ENCODE results near the gene GRB7.
"Not testable (repeated sequence)": the region's sequence is repeated elsewhere in the genome, so short reads cannot be mapped to it uniquely, and the experiment has no call there.

The GRB7 gene

GRCh38 chr17:39737760-39738567, at the start of gene GRB7:
TSS of gene GRB7 (plus strand) at chr17:39737938. CDS start at chr17:39742302, 4,364 bp downstream.
- DNase-seq, result no peak

DNA sequence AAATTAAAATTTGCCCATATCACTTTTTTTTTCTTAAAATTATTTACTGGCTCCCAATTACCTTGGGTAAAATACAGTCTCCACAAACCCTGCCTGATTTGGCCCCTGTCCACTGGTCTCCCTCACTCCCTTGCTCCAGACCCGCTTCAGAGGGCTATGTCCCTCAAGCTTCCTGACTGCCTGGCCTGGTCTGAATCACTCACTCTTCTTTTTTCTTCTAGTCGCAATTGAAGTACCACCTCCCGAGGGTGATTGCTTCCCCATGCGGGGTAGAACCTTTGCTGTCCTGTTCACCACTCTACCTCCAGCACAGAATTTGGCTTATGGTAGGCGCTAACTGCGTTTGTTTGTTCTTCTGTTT, 49.3 kb upstream of the GRB7 start:
- DNase-seq, result no peak

GRCh38 chr17:39688945-39689344, 48.8 kb upstream of the GRB7 start:
- DNase-seq, result no peak

- no peak for DNase-seq
Observed at GRCh38 chr17:39694593-39694992, 43.1 kb upstream of the GRB7 start.

- no peak for DNase-seq
Observed at GRCh38 chr17:39695089-39695474, 42.7 kb upstream of the GRB7 start.

DNA sequence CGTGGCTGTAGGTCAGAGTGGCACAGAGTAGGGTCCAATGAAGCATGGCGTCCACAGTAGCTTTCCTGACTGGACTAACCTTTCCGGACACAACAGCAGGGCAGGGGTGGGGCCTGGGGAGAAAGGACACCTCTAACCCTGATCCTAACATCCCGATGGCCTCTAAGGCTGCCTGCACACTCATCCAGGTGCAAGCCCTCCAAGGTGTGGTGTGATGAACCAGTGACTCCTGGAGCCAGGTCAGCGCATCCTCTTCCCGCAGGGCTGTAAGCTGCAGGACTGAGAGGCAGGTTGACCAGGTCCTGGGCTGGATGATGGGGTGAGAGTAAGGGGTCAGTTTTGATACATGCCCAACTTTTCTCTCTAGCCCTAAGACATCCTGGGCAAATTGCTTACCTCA, 41.0 kb upstream of the GRB7 start:
- no peak for DNase-seq

DNA sequence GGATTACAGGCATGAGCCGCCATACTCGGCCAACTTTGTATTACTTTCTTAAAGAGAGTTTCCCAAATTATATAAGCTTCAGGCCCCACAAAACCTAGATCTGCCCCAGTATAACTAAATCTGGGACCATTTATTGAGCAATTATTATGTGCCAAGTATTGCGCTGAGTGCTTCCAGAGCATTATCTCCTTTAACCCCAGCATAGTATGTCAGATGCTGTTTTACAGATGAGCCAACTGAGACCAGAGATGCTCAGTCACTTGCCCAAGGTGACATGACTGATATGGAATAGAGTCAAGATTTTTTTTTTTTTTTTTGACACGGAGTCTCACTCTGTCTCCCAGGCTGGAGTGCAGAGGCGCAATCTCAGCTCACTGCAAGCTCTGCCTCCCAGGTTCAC, 39.8 kb upstream of the GRB7 start:
- DNase-seq, result no peak

DNA sequence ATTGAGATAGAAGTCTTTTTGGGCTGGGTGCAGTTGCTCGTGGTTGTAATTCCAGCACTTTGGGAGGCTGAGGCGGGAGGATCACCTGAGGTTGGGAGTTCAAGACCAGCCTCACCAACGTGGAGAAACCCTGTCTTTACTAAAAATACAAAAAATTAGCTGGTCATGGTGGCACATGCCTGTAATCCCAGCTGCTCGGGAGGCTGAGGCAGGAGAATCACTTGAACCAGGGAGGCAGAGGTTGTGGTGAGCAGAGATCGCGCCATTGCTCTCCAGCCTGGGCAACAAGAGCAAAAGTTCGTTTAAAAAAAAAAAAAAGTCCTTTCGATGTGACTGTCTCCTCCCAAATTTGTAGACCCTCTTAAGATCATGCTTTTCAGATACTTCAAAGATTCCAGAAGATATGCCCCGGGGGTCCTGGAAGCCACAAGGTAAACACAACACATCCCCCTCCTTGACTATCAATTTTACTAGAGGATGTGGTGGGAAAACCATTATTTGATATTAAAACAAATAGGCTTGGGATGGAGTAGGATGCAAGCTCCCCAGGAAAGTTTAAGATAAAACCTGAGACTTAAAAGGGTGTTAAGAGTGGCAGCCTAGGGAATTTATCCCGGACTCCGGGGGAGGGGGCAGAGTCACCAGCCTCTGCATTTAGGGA, 38.5 kb upstream of the GRB7 start:
- not testable (repeated sequence) for DNase-seq

- DNase-seq, result no peak
Observed at GRCh38 chr17:39699818-39700147, 38.0 kb upstream of the GRB7 start, which contains the start of gene ERBB2. TSS of gene ERBB2 (plus strand) at chr17:39700064. CDS start at chr17:39700239, 175 bp downstream.

DNA sequence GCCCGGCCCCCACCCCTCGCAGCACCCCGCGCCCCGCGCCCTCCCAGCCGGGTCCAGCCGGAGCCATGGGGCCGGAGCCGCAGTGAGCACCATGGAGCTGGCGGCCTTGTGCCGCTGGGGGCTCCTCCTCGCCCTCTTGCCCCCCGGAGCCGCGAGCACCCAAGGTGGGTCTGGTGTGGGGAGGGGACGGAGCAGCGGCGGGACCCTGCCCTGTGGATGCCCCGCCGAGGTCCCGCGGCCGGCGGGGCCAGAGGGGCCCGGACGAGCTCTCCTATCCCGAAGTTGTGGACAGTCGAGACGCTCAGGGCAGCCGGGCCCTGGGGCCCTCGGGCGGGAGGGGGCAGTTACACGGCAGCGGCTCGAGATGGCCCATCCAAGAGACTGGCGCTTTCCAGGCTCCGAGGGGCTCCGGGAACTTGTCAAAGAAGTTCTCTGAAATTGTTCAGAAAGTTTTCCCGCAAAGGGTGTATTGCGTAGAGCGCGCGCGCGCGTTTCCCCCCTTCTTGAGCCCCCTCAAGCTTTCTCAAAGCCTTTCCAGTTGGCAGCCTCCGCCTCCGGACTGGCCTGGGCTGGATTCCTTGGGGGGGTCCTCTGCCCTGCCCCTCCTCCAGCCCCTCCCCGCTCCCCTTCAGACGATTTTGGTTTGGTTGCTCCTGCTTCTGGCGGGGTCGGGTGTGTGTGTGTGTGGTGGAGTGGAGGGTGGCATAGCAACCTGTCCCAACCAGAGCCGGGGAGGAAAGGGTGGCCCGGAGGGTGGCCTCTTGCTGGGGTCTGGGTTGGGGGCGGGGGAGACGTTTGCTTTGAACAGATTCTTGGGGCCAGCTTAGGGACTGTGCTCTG, 37.4 kb upstream of the GRB7 start:
- no peak for DNase-seq

DNA sequence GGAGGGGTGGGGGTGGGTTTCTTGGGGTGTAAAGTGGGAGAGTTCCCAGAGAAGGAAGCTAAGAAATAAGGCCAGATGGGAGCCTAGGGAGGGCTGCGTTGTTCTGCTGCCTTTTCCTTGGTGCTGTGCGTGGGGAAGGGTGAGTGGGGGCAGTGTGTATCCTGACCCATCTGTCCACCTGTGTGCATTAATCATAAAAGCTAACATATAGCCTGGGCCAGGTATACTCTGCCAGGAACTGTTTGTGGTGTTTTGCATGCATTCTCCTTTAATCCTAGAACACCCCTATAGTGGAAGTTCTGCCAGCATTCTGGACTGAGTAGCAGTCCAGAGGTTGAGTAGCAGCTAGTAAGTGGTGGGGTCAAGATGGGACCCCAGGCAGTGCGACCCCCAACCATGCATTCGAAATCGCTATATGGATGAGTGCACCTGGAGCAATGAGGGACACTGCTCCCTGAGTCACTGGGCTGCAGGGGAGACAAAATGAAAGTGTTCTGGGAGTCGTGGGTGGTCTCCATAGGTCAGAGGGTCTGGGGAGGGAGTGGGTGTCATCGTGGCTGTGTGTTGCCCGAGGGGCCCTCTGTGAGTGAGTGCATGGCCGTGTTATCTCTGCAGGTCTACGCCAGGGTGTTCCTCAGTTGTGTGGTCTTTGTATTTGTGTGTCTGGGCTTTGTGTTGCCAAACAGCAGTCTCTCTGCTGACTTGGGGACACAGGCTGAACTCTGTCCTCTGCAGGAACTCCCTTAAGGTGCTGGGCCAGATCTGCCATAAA, 36.5 kb upstream of the GRB7 start:
- no peak for DNase-seq

GRCh38 chr17:39701784-39702422, 35.8 kb upstream of the GRB7 start:
- no peak for DNase-seq

DNA sequence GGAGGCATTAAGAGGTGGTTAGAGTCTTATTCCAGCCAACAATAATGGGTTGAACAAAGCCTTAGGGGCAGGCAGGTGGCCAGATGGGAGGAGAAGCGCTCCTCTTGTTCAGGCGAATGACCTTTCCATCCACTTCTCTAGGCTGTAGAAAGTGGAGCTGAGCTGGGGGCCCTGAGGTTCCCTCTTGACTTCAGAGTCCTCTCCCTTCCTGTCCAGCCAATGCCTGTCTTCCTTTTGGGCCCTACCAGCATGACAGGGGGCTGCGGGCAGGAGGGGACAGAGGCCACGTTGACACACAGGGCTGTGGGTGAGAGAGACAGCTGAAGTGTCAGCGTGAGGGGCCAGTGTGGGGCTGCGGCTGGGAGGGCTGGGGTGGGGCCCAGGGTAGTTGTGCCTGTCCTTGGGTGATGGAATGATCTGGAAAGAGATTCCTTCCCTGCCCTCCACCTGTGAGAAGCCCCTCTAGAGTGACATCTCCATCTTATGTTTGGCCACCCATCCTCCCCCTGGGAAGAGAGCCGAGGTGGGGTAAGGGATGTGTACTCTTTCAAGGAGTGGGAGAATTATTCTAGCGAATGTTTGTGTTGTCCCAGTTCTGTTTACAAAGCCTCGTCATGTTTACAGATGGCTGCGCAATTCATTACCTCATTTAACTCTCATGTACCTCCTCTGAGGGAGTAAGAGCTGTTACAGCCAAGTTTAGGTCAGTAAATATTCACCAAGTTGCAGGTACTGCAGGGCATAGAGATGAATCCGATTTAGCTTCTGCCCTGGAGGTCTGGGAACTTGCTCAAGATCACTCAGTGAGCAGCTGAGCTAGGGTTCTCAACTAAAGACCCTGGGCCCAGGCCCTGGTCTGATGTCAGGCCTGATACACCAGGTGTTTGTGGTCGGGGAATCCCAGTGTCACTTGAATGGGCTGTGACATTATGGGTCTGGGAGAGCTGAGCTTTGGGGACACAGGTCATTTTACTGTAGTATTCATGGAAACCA, 34.5 kb upstream of the GRB7 start:
- no peak for DNase-seq

DNA sequence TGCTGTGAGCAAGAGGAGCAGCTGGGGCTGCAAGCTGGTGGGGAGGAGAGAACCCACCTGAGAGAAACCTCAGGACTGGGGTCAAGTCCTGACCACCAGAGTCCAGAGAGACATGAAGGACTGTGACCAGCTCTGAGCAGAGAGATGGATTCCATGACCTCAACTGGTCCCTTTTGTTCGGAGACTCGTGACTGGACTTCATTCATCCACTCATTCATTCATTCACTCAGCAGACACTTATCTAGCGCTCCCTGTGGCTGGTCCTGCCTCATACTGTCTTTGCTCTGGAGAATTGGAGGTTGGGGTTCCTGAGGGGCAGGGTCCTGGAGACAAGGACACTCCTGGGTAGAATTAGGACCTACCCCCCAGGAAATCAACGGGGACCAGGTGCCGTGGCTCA, 33.8 kb upstream of the GRB7 start:
- DNase-seq, result no peak

- no peak for DNase-seq
Observed at GRCh38 chr17:39704821-39705551, 32.8 kb upstream of the GRB7 start.

DNA sequence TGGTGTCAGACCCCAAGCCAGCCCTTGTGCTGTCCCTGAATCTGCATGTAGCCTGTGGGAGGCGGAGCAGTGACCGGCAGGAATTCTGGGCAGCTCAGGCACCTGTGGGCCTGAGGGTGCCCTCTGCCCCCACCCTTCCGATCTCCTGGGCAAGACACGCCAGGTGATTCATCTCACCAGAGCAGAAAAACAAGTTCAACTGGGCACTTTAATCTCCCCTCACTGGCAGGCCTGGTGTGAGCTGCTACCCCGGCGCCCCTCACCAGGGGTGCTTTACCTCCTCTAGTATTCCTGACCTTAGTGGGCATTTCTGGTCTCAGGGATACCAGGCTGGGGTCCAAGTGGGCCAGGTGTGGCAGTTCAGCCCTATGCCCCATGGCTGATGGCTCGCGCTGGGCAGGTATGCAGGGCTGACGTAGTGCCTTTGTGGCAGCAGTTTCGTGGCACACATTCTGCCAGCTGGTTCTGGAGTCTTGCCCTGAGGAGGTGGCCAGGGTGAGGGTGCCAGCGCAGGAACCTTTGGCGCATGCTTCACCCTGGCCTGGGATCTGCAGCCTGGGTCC, 31.9 kb upstream of the GRB7 start:
- DNase-seq, result no peak

DNA sequence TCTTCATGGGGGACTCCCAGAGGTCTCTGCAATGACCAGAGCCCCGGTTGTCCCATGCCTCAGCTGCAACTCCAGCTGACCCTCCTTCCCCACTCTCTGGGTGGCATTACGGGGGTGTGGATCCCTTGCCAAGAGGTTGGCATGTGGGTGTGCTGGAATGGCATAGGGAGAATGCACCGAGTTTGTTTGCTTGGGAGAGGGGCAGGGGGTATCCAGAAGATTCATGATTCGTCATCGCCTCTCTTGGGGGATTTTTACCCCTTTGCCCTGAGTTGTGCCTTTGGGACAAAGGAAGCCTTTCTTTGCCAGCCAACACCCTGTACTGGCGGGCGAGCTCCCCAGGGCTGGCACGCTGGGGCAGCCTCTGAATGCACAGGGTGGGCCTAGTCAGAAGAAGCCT, 31.4 kb upstream of the GRB7 start:
- no peak for DNase-seq

DNA sequence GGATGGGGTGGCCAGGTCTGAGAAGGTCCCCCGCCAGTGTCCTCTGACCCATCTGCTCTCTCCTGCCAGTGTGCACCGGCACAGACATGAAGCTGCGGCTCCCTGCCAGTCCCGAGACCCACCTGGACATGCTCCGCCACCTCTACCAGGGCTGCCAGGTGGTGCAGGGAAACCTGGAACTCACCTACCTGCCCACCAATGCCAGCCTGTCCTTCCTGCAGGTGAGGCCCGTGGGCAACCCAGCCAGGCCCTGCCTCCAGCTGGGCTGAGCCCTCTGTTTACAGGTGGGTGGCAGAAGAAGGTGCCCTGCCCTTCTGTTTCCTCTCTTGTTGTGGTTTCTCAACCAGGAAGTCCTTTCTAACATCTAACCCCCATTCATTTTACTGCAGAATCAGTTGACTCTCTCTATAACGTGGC, 30.8 kb upstream of the GRB7 start:
- no peak for DNase-seq

- no peak for DNase-seq
Observed at GRCh38 chr17:39709319-39709997, 28.3 kb upstream of the GRB7 start.
